GM18505 (cell line): ENCODE data around the gene EXOC2.

Experiments used
- ATAC-seq: cut with Tn5 transposase; IDR thresholded peaks from one replicate; pipeline ENCODE4 v1.9.1; 2021; ENCODE audit not compliant: unreplicated experiment
- POLR2A ChIP-seq: IDR thresholded peaks from 4 replicates; pipeline ENCODE4 v1.6.1; 2011; ENCODE audit warnings: borderline replicate concordance; ENCODE audit not compliant: insufficient read depth, insufficient read length; ENCODE audit errors: extremely low read depth

The EXOC2 gene

GRCh38 chr6:656460-657252, 36.3 kb downstream of the EXOC2 start, which contains the start of gene HUS1B:
Gene HUS1B, minus strand, starts transcription at chr6:657100. Its CDS starts 156 bp downstream, at chr6:656944.
- no peak for TF ChIP-seq POLR2A
- no peak for ATAC-seq

DNA sequence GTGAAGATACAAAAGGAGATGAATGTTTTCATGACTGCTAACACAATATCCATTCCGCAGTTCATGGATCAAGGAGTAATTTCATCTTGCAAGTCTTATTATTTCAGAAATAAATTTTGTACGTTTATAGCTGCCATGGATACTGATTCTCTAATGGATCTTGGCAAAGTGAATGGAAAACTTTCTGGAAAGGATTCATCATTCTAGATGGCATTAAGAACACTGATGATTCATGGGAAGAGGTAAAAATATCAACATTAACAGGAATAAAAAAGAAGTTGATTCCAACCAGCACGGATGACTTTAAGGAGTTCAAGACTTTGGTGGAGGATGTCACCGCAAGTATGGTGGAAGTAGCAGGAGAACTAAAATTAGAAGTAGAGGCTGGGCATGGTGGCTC, 38.8 kb downstream of the EXOC2 start:
- no peak for ATAC-seq

DNA sequence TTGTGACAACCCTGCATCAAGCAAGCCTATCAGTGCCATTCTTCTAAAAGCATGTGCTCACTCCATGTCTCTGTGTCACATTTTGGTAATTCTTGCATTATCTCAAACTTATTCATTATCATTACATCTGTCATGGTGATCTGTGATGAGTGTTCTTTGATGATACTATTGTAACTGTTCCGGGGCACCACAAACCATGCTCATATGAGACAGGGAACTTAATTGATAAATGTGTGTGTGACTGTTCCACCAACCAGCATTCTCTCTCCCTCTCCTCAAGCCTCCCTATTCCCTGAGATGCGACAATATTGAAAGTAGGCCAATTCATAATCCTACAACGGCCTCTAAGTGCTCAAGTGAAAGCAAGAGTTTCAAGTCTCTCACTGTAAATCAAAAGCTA, 40.1 kb downstream of the EXOC2 start:
- no peak for ATAC-seq
- TF ChIP-seq POLR2A = no peak

More for the DNA sequence above, 38.8 kb downstream of the EXOC2 start:
- no peak for TF ChIP-seq POLR2A

GRCh38 chr6:650098-650497, 42.8 kb downstream of the EXOC2 start:
- no peak for ATAC-seq
- TF ChIP-seq POLR2A = no peak

DNA sequence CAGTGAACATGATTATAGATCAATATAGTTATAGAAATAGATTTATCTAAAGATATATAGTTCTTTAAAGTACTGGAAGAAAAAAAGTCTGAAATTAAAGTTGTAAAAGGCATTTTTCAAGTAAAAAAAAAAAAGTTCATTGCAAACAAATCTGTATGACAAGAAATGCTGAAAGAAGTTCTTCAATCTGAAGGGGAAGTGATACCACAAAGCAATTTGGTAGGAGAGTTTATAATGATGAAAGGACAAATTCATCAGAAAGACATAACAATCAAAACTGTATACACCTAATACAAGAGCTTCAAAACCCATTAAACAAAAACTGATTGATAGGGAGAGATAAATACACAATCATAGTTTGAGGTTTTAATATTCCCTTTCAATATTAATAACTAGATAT, 50.1 kb downstream of the EXOC2 start:
- TF ChIP-seq POLR2A = no peak
- ATAC-seq = no peak

- no peak for ATAC-seq
- TF ChIP-seq POLR2A = no peak
Measured at GRCh38 chr6:641225-641985, 51.5 kb downstream of the EXOC2 start.

- TF ChIP-seq POLR2A = no peak
- peak; percentile 69 for ATAC-seq
Measured at GRCh38 chr6:636488-636887, 56.5 kb downstream of the EXOC2 start.

DNA sequence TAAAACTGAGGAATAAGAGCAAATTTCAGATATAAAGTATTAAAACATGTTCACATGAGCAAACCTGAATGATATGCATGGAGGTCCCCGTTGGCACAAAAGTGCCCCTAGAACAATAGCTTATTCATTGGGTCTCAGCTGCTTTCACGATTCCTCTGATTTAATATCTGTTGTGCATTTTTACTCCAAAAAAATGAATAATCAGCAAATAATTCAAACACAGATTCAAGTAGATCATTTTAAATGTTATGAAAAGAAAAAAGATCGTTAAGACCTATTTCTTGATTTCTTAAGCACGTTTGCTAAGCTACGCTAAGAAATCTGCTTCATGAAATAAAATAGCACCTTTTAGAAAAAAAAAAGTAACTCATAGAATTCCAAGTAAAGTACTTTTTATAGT, 57.7 kb downstream of the EXOC2 start:
- TF ChIP-seq POLR2A = no peak
- ATAC-seq = no peak

GRCh38 chr6:633611-634010, 59.3 kb downstream of the EXOC2 start:
- no peak for TF ChIP-seq POLR2A
- no peak for ATAC-seq

- no peak for TF ChIP-seq POLR2A
- ATAC-seq = no peak
Measured at GRCh38 chr6:628766-629165, 64.2 kb downstream of the EXOC2 start.

- ATAC-seq = no peak
- no peak for TF ChIP-seq POLR2A
Measured at GRCh38 chr6:626236-626635, 66.7 kb downstream of the EXOC2 start.

GRCh38 chr6:624979-625378, 68.0 kb downstream of the EXOC2 start:
- TF ChIP-seq POLR2A = no peak
- no peak for ATAC-seq

DNA sequence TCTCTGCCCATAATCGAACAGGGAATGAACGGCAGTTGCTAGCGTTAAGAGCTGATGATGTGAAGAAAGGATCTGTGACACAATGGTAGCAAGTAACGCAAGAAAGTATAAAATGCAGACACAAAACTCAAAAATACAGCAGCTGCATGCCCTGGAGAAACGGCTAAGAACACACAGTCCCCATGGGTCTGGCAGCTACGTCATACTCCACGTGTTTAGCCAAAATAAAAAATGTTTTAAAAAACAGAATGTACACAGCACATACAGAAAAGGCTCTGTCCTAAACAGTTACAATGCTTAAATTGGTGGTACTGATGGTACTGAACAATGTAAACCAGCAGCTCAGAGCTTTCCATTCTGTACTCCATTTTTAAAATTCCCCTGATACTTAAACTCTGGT, 70.5 kb downstream of the EXOC2 start:
- no peak for ATAC-seq
- no peak for TF ChIP-seq POLR2A

DNA sequence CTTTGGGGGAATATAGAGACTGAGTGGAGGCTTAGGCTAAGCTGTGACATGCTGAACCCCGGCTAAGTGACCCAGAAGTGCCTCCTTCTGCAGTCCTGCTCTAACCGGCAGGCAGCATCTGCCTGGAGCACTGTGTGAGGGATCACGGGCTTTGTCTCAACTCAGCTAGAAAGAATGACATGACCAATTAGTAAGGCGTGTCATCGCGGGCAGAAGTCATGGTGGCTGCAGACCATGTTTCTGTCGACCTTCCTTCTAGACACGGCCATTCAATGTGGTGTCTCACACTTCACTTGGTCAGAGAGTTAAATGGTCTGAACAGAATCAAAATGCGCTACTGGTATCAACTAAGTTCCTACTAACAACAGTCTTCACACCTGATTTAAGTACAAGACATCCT, 71.0 kb downstream of the EXOC2 start:
- no peak for ATAC-seq
- TF ChIP-seq POLR2A = no peak
